SKM-1 (cell line): ENCODE results near the gene RTP5.

Source experiments
- DNase-seq: peaks from one replicate; lab custom pipeline; 2025; ENCODE audit not compliant: unreplicated experiment; lab: John Stamatoyannopoulos, UW

The RTP5 gene

DNA sequence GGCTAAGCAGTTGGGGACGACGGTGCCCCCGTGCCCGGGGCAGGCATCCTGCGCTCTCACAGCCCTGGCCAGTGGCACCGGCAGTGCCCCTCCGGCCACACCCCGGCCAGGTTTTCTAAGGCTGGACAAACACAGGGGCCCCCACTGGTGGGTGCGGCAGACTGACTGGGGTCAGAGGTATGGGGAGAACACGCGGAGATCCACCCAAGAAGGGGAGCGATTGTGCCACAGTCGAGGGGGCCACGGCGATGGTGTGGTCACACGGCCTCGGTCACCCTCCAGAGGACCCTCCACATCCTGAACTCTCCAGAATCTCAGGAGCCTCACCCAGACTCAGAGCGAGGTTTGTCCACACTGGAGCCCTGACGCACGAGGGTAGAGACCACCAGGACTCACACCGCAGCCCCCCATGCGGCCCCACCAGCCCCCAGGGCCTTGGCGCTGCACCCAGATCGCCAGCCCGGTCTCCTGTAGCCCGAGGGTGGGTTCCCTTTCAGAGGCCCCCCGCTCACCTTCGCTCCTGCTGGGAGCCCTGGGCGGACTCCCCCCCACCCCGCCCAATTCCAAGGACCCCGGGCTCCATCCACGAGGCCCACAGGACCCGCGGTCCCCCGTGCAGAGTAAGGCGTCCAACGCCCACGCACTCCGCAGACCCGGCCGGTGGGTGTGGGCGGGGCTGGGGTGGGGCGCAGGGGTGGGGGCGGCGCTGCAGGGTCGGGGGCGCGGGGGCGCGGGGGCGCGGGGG is 26.0 kb upstream of the RTP5 start:
- no peak for DNase-seq

DNA sequence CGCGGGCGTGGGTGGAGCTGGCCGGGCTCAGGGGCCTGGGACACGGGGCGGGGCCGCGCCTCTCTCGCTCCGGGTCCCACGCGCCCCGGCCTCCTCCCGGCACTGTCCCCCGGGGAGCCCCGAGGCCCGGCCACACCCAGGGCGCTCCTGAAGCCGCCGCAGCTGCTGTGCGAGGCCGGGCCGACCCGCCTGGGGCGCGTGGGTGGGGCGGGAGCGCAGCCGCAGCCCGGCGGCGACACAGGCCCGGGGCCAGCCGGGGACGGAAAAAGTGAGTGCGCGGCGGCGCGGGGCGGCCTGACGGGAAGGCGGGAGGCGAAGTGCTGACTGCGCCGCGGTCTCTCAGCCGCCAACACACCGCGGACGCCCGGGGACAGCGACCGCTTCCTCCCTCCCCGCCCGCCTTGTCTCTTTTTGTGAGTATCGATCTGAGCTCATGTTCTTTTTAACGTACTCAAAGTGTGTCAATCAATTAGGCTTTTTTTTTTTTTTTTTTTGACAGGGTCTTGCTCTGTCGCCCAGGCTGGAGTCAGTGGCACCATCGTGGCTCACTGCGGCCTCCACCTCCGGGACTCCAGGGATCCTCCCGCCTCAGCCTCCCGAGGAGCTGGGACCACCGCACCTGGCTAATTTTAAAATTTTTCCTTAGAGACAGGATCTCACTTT is 25.3 kb upstream of the RTP5 start:
- no peak for DNase-seq

DNA sequence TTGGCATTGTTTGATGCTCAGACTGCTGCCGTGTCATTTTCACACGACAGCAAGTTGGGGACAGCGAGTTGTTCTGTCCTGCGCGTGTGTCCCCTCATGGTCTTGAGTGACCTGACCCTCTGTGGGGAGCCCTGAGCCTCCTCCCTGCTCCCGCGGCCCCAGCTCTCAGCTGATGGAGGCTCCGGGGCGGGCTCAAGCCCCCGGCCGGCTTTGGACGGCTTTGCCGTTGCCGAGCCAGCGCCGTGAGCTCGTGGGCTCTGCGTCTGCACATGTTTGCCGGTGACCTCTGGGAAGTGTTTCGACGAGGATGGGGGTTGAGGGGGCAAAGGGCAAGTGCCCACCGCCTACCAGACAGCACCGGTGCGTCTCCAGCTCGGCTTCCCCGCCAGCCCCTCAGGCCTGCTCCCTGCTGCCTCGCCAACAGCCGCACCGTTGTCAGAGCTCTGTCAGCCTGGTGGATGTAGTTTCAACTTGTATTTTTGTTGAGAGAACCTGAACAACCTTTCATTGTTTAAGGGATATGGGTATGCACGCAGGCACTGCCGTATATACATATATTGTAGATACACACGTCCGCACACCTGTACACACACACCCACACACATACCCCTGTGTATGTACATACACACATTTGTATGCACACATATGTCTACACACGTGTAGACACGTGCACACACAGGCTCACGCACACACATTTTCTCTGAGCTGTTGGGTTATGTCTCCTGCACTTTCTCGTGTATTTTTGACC is 24.5 kb upstream of the RTP5 start:
- DNase-seq: no peak

- no peak for DNase-seq
Observed at GRCh38 chr2:241846406-241846805, 23.1 kb upstream of the RTP5 start.

- DNase-seq: no peak
Observed at GRCh38 chr2:241848761-241849615, 20.5 kb upstream of the RTP5 start.

DNA sequence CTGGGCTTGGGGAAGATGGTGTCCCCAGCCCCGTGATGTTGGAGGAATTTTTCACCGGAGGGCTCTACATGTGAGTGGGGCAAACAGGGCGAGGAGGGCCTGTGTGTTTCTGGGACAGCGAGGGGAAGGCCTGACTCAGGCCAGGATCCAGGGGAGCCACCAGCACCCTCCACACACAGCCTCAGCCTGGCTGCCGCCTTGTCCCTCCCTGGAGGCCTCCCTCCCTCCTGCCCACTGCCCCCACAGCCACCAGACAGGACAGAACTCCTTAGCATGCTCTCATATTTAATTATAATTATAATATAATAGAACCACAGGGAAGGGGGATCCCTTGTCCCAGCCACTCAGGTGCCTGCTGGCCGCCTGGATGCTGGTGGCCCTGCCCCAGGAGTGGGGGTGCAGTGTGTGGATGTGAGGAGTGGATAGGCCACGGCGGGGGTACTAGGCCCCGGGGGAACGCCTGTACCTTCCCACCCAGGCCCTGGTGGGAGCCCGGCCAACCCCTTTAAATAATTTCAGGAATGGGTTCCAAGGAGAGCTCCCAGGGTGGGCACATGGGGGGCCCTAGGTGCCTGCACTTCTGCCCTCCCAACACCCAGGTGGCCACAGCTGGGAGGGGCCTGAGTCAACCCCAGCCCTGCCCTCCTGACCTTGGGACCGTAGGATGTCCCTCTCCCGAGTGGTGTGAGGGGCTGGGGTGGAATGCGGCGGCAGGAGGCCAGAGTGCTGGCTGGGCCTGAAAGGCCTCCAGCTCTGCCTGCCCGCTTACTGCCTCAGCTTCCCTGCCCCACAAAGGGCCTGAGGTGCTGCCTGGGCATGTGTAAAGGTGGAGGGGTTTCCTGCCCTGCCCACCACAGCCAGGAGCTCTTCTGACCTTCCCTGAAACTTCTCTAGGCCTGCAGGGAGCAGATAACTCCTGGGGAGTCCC is 19.6 kb upstream of the RTP5 start:
- no peak for DNase-seq

- no peak for DNase-seq
Observed at GRCh38 chr2:241850544-241851324, 18.8 kb upstream of the RTP5 start.

DNA sequence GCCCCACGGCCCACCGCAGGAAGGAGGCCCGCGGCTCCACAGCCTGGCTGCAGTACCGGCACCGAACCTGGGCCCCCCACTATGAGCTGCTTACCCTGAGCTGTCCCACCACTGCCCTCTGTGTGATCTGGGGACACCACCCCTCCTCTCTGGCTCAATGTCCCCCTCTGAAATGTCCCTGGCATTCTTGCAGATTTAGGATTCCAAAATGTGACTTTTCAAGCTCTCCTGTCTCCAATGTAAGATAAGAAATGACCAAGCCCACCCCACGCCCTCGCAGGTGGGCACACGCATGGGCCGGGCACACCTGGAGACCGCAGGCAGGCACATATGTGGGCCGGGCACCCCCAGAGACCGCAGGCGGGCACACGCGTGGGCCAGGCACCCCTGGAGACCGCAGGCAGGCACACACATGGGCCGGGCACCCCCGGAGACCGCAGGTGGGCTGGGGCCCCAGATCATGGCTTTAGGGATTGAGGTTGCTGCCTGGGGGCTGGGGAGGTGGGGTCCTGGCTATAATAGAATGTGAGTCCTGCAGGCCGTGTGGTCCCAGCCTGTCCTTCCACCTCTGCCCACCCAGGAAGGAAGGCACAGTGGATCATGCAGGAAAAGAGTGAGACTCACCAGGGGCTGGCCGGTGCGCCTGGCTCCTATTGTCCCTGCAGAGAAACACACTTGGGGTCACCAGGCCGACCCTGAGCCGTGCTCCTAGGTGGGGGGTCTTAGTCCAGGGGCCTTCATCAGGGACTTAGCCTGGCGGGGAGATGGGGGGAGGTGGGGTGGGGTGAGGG is 18.0 kb upstream of the RTP5 start:
- no peak for DNase-seq

GRCh38 chr2:241852116-241852980 is 17.2 kb upstream of the RTP5 start:
- DNase-seq: no peak

- DNase-seq: no peak
Observed at GRCh38 chr2:241852981-241853631, 16.4 kb upstream of the RTP5 start.

DNA sequence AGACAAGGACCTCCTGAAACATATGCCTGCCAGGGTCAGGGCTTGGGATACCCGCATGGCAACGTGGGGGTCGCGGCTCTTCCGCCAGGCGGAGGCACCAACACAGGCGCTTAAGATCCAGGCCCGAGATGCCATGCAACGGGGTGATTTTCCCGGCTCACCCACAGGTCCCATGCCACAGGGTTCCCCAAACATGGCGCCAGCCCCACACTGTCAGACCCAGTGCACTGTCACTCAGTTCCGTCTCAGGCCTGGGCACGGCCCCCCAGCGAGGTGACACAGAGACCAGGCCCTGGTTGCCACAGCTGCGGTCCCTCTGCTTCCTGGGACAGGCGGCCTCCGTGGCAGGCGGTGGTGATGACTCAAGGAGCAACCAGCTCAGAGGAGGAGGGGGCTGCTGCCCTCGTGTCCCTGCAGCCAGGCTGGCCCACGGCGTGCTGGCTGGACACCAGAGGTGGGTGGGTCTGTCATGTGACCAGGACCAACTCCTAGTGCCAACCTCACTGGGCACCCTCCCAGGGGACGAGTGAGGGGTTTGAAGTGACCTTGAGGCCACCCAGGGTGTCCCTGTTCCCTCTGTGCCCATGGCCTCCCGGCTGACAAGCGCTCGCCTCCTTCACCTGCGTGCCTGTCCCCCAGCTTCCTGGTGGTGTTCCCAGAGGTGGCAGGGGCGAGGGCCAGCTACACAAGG is 15.7 kb upstream of the RTP5 start:
- no peak for DNase-seq

GRCh38 chr2:241854342-241855244 is 14.9 kb upstream of the RTP5 start:
- DNase-seq: no peak

DNA sequence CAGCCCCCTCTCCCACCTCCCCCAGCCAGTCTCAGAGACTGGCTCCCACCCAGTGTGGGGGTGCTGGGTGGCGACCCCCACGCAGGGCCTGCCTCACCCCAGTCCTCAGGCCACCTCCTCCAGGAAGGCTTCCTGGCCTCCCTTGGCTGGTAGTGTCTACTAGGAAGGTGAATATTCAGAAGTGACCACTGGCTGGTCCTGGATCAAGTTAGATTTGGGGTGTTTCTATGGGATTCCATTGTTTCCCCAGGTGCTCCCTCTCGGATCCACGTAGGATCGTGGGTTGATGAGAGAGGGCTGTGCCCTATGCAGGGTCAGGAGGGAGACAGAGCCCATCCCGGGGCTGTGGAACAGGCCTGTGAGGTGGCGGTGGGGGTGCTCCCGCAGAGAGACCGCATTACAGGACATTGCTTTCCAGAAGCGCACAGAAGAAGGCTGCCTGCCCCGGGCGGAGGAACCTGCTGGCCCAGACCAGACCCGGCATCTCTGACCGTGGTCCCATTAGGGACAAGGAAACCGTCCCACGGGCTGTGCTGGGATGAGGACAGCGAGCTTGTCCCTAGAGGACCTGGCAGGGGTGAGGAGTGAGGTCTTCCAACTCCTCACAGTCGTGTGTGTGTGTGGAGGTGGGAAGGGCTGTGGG is 14.2 kb upstream of the RTP5 start:
- DNase-seq: no peak

GRCh38 chr2:241855888-241856422 is 13.6 kb upstream of the RTP5 start:
- no peak for DNase-seq
